CD4-positive, alpha-beta T cell (primary cell): ENCODE measurements around the gene RBM17. TPM values are rescaled to one million over a fixed set of nuclear protein-coding genes. Genes with fewer than 3 reads are reported as not detected.

ENCODE experiments used
- ATAC-seq: fragments of 200-7000 bp; cut with Tn5 transposase; one replicate; pipeline ENCODE4 v1.10.0; 2022; ENCODE audit warnings: mild to moderate bottlenecking; ENCODE audit not compliant: poor library complexity
- CTCF ChIA-PET: fragments of 350-600 bp; sonication (Branson Sonifier 250); formaldehyde crosslinking; loops from one replicate; lab custom pipeline; 2021; ENCODE audit warnings: antibody characterized with exemption, inconsistent platforms; lab: Charles Lee
- POLR2A ChIA-PET: fragments of 350-600 bp; sonication (Branson Sonifier 250); formaldehyde crosslinking; loops from one replicate; lab custom pipeline; 2021; ENCODE audit warnings: antibody characterized with exemption, inconsistent platforms; lab: Charles Lee
- DNase-seq, 14 experiments: peaks; one replicate each; pipeline ENCODE4 v3.0.0-alpha.2; 2013 to 2020; ENCODE audit warnings: mixed read lengths in 2 of 14
- H3K27ac ChIP-seq, 2 donors: one replicate each; pipeline versions ENCODE4 v1.5.1 to v1.7.0; 2013; ENCODE audit warnings: low read length in 2 of 2, low read depth in 1 of 2, mild to moderate bottlenecking in 1 of 2
- H3K27me3 ChIP-seq, 2 experiments: 1 replicate in 1 of 2; 2 replicates in 1 of 2; pipeline versions ENCODE4 v1.6.1 to v1.7.0; 2013; ENCODE audit warnings: low read length in 2 of 2, control low read depth in 1 of 2, mild to moderate bottlenecking in 1 of 2, moderate library complexity in 1 of 2; ENCODE audit not compliant: insufficient read depth in 2 of 2, control insufficient read depth in 1 of 2
- H3K36me3 ChIP-seq: one replicate; pipeline ENCODE4 v1.6.1; 2013; ENCODE audit warnings: low read length, control low read depth; ENCODE audit not compliant: insufficient read depth
- H3K4me1 ChIP-seq: one replicate; pipeline ENCODE4 v1.6.1; 2013; ENCODE audit warnings: low read length, control low read depth; ENCODE audit not compliant: insufficient read depth
- H3K4me3 ChIP-seq: one replicate; pipeline ENCODE4 v1.5.1; 2013; ENCODE audit warnings: mild to moderate bottlenecking, low read length, moderate library complexity
- H3K9me3 ChIP-seq, 2 experiments: 1 replicate in 1 of 2; 2 replicates in 1 of 2; pipeline versions ENCODE4 v1.6.1 to v1.7.0; 2013; ENCODE audit warnings: low read length in 2 of 2, mild to moderate bottlenecking in 2 of 2, control low read depth in 1 of 2, moderate library complexity in 1 of 2; ENCODE audit not compliant: control insufficient read depth in 1 of 2, insufficient read depth in 1 of 2
- H3K27ac Mint-ChIP-seq: one replicate; pipeline ENCODE4 v1.8.0; 2020; ENCODE audit warnings: mixed read lengths
- H3K27me3 Mint-ChIP-seq: one replicate; pipeline ENCODE4 v1.8.0; 2021; ENCODE audit warnings: mixed read lengths
- H3K36me3 Mint-ChIP-seq: one replicate; pipeline ENCODE4 v1.8.0; 2021; ENCODE audit warnings: low read depth, mixed read lengths
- H3K4me1 Mint-ChIP-seq: one replicate; pipeline ENCODE4 v1.8.0; 2021; ENCODE audit warnings: low read depth, mixed read lengths
- H3K4me3 Mint-ChIP-seq: one replicate; pipeline ENCODE4 v1.8.0; 2020; ENCODE audit warnings: mild to moderate bottlenecking, mixed read lengths
- H3K9me3 Mint-ChIP-seq: one replicate; pipeline ENCODE4 v1.8.0; 2020; ENCODE audit warnings: mixed read lengths
- intact Hi-C, 2 experiments: fragments of 100-400 bp; cut with DNase I in 1 of 2; cut with micrococcal nuclease in 1 of 2; formaldehyde crosslinking; loops; one replicate each; pipeline versions ENCODE4 v1.15.1 to v1.9.0; 2023 to 2025; cut with DNase I, micrococcal nuclease
- total RNA-seq, 174 experiments: library from RNA in 2 of 174; stranded (reverse) in 2 of 174; gene quantifications; one replicate each; pipeline ENCODE4 v1.2.3 and lab custom pipeline; 2021 to 2026
- TF ChIP-seq, protein P1 (sequence below): fragments of 200-600 bp; IDR thresholded peaks from one replicate; pipeline ENCODE4 v1.8.0; 2022; ENCODE audit warnings: antibody characterized with exemption, mild to moderate bottlenecking

RBM17 gene
- total RNA-seq, 2 experiments from 2014 or later, result 143 to 150 TPM

DNA sequence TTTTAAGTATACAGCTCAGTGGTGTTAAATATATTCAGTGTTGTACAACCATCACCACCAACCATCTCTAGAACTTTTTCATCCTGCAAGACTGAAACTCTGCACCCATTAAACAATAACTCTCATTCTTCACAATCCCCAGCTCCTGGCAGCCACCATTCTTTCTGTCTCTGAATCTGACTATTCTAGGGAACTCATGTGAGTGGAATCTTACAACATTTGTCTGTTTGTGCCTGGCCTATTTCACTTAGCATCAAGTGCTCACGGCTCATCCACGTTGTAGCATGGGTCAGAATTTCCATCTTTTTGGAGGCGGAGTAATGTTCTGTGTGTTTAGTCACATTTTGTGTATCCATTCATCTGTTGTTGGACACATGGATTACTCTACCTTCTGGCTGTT lies 73.1 kb downstream of the RBM17 start:
- CTCF ChIA-PET, result interaction anchor here (0.7 to 3.2 kb wide), 3 partner anchors 11 to 240 kb away, joined by 3 to 21 read pairs (median 4); partner anchors contain the start of gene PFKFB3
- TF ChIP-seq, protein P1, sequence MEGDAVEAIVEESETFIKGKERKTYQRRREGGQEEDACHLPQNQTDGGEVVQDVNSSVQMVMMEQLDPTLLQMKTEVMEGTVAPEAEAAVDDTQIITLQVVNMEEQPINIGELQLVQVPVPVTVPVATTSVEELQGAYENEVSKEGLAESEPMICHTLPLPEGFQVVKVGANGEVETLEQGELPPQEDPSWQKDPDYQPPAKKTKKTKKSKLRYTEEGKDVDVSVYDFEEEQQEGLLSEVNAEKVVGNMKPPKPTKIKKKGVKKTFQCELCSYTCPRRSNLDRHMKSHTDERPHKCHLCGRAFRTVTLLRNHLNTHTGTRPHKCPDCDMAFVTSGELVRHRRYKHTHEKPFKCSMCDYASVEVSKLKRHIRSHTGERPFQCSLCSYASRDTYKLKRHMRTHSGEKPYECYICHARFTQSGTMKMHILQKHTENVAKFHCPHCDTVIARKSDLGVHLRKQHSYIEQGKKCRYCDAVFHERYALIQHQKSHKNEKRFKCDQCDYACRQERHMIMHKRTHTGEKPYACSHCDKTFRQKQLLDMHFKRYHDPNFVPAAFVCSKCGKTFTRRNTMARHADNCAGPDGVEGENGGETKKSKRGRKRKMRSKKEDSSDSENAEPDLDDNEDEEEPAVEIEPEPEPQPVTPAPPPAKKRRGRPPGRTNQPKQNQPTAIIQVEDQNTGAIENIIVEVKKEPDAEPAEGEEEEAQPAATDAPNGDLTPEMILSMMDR, result no peak
- peaks cover 14% of the 10 kb centered on the region for H3K36me3 Mint-ChIP-seq

DNA sequence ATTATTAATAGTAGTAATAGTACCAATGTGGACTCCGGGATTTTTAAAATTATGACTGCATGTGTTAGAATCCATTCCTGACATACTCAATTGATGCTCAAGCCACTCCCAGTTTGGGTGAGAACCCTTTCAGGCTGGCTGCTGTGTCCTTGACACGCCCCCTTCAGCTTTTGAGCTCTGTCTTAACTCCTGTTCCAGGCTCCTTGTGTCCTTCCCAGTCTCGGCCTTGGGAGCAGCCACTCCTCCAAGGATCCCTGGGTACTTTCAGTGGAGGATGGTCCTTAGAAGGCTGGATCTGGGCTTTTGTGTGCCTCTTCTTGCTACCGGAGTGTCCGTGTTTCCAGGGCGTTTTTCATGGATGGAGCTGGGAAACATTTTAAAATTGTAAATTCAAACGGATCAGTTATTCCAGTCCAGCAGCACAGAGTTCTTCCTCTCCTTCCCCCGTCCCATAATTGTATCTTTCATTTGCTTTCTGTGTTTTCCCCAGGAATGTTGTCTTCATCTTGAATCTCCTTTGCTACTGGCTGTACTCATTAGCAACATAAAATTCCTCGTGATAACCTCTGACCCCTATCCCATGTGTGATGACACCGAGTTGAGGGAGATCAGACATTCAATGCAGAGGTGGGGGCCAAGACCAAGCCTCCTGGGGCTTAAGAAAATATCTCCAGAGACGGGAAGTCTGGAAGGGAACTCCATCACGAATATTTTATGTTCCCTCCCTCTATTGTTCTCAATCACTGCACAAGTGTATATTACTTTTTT lies 73.9 kb downstream of the RBM17 start:
- intact Hi-C loops, result loop anchor here (2.0 to 5.0 kb wide), 2 partner anchors 18 to 270 kb away; partner anchors contain the start of gene FBH1 (in 1 of the 2)
- Histone ChIP-seq H3K4me1 (peaks cover 34% of the 10 kb centered on the region), H3K9me3 (no peaks in the 10 kb centered on the region), H3K27ac (peak overlapping the region; percentile 74 to 79), H3K27me3 (no peaks in the 10 kb centered on the region), H3K4me3 (peak overlapping the region; percentile 69), H3K36me3 (peaks cover 14% of the 10 kb centered on the region)
- H3K27ac Mint-ChIP-seq, result peak overlapping the region; percentile 94
- no peaks in the 10 kb centered on the region for H3K27me3 Mint-ChIP-seq
- peaks cover 22% of the 10 kb centered on the region for H3K36me3 Mint-ChIP-seq
- H3K4me1 Mint-ChIP-seq, result peaks cover 45% of the 10 kb centered on the region
- DNase-seq (no peak), ATAC-seq (no peak)
- TF ChIP-seq, protein P1, result no peak
- CTCF ChIA-PET, result interaction anchor here (0.5 to 3.2 kb wide), 5 partner anchors 10 to 239 kb away, joined by 3 to 21 read pairs (median 4); partner anchors contain the start of gene PFKFB3
- H3K9me3 Mint-ChIP-seq, result no peaks in the 10 kb centered on the region
- H3K4me3 Mint-ChIP-seq, result peak overlapping the region; percentile 82
- POLR2A ChIA-PET, result interaction anchor here (0.9 to 3.9 kb wide), 20 partner anchors 8 to 1248 kb away, joined by 3 to 86 read pairs (median 4); partner anchors contain the start of genes PFKFB3 and SFMBT2

More for the DNA sequence above, 73.1 kb downstream of the RBM17 start:
- Mint-ChIP-seq H3K27ac (peak overlapping the region; percentile 94), H3K9me3 (no peaks in the 10 kb centered on the region), H3K27me3 (no peaks in the 10 kb centered on the region), H3K4me3 (peak overlapping the region; percentile 25), H3K4me1 (peaks cover 37% of the 10 kb centered on the region)
- ATAC-seq (no peak), DNase-seq (no peak)
- peaks cover 7% of the 10 kb centered on the region for H3K36me3 ChIP-seq
- intact Hi-C loops, result loop anchor here (2.0 to 5.0 kb wide), 3 partner anchors 15 to 270 kb away; partner anchors contain the start of gene FBH1 (in 1 of the 2)
- POLR2A ChIA-PET, result interaction anchor here (1.0 to 3.9 kb wide), 5 partner anchors 9 to 240 kb away, joined by 3 to 86 read pairs (median 35); partner anchors contain the start of gene PFKFB3
- no peak overlapping the region for H3K27ac ChIP-seq
- H3K9me3 ChIP-seq, result no peaks in the 10 kb centered on the region
- H3K27me3 ChIP-seq, result no peaks in the 10 kb centered on the region
- H3K4me1 ChIP-seq, result peaks cover 34% of the 10 kb centered on the region
- H3K4me3 ChIP-seq, result no peak overlapping the region

DNA sequence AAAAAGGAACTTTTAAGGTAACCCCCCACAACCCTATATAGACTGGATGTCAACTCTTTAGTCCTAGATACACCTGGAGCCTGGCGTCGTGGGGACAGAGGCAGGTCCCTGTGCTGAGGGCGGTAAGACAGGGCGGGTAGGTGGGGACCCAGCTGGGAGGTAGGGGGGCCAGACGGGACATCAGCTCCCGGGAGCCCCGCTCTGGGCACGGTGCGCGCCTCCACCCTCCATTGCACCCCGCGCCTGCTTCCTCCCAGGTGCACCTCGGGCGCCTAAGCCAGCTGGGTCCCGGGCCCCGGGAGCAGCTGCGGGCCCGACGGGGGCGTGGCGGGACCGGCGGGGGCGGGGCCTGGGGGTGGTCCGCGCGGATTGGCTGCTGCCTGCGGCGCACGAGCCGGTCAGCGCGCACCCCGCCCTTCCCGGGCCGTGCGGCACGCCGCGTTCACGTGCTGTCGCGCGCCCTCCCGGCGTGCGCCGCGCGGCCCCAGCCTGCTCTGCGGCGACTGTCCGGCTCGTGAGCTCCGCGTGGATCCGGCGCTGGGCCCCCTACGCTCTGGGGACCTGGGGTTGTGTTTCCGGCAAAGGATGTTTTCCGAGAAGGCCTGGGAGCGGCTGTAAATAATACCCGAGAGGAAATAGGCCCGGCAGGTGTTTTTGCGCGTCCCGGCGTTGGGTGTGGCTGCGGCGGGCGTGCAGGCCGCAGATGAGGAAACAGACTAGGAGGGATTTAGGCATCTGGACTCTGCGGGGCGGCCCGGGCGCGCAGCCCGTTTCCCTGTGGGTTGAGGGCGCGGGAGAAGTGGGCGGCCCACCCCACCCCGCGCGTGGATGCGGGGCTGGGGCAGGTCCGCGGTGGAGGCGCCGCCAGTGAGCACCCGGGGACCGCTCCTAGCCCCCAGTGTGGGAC lies 74.8 kb downstream of the RBM17 start:
- H3K27ac ChIP-seq, result peak overlapping the region; percentile 91 to 93
- peak; percentile 83 to 97 (median 92) for DNase-seq
- H3K36me3 ChIP-seq, result peaks cover 16% of the 10 kb centered on the region
- peak; percentile 86 for ATAC-seq
- CTCF ChIA-PET, result interaction anchor here (0.7 to 3.2 kb wide), 4 partner anchors 10 to 149 kb away, joined by 3 to 21 read pairs (median 7); partner anchors contain the start of gene PFKFB3
- H3K27ac Mint-ChIP-seq, result peak overlapping the region; percentile 94
- no peaks in the 10 kb centered on the region for H3K9me3 Mint-ChIP-seq
- intact Hi-C loops, result loop anchor here (1.0 to 5.0 kb wide), 5 partner anchors 10 to 271 kb away; partner anchors contain the start of genes FBH1 (in 1 of the 2) and PFKFB3 (in 1 of the 2)
- H3K9me3 ChIP-seq, result no peaks in the 10 kb centered on the region
- TF ChIP-seq, protein P1, result no peak
- H3K27me3 ChIP-seq, result no peaks in the 10 kb centered on the region
- peaks cover 42% of the 10 kb centered on the region for H3K4me1 ChIP-seq
- peak overlapping the region; percentile 90 for H3K4me3 Mint-ChIP-seq
- H3K4me3 ChIP-seq, result peak overlapping the region; percentile 71
- H3K36me3 Mint-ChIP-seq, result peaks cover 25% of the 10 kb centered on the region
- no peaks in the 10 kb centered on the region for H3K27me3 Mint-ChIP-seq
- POLR2A ChIA-PET, result interaction anchor here (0.5 to 3.9 kb wide), 24 partner anchors 10 to 1247 kb away, joined by 3 to 86 read pairs (median 3); partner anchors contain the start of genes PFKFB3 and SFMBT2
- H3K4me1 Mint-ChIP-seq, result peaks cover 47% of the 10 kb centered on the region
